GM20000 (cell line): ENCODE measurements around the gene GTPBP6.
"Not testable (repeated sequence)": the region's sequence is repeated elsewhere in the genome, so short reads cannot be mapped to it uniquely, and the experiment has no call there.

Experiments
- DNase-seq: peaks from one replicate; pipeline ENCODE4 v3.0.0; 2012; ENCODE audit warnings: low spot score
- TF ChIP-seq, protein P1 (sequence below): IDR thresholded peaks from 2 replicates; pipeline ENCODE4 v1.5.1; 2012; ENCODE audit warnings: mild to moderate bottlenecking, control low read depth; ENCODE audit errors: extremely low read depth, missing control alignments

Gene GTPBP6

DNA sequence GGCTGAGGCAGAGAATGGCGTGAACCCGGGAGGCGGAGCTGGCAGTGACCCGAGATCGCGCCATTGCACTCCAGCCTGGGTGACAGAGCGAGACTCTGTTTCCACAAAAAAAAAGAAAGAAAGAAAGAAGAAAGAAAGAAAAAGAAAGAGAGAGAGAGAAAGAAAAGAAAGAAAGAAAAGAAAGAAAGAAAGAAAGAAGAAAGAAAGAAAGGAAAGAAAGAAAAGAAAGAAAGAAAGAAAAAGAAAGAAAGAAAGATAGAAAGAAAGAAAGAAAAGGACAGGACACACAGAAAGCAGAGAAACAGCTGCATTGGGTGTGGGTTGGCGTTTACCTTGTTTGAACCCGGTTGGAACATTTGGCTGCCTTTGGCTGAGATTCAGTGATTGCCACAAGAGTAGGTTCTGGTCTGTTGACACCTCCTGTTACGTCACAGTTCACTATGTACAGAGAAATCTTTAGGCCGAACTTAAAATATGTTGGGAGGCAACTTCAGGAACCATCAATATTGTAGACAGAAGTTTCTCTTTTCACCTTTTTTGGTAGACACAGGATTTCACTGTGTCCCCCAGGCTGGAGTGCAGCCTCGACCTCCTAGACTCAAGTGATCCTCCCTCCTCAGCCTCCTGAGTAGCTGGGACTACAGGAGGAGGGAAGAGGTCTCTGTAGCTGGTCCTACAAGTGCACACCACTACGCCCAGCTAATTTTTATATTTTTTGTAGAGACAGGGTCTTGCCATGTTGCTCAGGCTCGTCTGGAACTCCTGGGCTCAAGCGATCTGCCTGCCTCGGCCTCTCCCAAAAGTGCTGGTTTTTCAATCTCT is 53.8 kb downstream of the GTPBP6 start:
- no peak for DNase-seq
- TF ChIP-seq, protein P1, sequence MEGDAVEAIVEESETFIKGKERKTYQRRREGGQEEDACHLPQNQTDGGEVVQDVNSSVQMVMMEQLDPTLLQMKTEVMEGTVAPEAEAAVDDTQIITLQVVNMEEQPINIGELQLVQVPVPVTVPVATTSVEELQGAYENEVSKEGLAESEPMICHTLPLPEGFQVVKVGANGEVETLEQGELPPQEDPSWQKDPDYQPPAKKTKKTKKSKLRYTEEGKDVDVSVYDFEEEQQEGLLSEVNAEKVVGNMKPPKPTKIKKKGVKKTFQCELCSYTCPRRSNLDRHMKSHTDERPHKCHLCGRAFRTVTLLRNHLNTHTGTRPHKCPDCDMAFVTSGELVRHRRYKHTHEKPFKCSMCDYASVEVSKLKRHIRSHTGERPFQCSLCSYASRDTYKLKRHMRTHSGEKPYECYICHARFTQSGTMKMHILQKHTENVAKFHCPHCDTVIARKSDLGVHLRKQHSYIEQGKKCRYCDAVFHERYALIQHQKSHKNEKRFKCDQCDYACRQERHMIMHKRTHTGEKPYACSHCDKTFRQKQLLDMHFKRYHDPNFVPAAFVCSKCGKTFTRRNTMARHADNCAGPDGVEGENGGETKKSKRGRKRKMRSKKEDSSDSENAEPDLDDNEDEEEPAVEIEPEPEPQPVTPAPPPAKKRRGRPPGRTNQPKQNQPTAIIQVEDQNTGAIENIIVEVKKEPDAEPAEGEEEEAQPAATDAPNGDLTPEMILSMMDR = no peak

DNA sequence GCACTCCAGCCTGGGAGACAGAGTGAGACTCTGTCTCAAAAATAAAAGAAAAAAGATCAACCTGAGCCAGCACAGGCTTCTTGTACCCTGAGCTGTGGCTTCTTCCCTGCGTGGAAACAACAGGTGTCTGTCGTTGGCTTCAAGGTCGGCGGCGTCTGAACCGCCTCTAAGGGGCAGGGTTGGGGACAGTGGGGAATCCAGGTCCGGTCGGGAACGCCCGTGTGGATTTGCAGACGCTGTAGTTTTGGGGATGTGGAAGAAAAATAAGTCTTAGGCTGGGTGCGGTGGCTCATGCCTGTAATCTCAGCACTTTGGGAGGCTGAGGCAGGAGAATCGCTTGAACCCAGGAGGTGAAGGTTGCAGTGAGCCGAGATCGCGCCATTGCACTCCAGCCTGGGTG is 54.6 kb downstream of the GTPBP6 start:
- DNase-seq = not testable (repeated sequence)

DNA sequence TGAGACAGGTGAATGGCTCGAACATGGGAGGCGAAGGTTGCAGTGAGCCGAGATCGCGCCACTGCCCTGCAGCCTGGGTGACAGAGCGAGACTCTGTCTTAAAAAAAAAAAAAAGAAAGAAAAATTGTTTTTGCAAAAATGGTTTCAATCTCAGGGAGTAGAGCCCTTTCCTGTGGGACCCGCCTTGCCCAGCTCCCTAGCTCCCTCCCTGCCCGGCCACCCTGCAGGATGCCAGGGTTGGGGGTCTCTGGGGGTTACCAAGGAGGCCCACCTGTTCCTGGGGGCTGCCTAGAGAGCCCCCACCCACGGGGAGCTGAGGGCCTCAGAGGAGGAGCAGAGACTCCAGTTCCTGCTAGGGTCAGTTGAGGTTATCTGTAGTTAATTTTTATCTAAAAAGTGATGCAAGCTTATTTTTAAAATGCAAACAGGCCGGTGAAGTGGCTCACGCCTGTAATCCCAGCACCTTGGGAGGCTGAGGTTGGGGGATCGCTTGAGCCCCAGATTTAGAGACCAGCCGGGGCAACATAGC is 56.2 kb downstream of the GTPBP6 start:
- DNase-seq = peak; percentile 63
- TF ChIP-seq, protein P1 = no peak

DNA sequence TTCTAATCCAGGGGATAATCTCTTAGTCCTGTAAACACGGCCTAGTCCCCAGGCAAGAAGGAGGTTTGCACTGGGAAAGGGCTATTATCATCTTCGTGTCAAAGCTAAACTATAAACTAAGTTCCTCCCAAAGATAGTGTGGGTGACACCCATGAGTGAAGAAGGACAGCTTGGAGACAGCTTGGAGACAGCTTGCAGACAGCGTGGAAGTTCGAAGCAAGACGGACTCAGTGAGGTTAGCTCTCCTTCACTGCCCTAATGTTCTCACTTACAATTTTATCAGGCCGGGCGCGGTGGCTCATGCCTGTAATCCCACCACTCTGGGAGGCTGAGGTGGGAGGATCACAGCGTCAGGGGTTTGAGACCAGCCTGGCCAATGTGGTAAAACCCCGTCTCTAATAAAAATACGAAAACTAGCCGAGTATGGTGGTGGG is 56.7 kb downstream of the GTPBP6 start:
- no peak for DNase-seq
- TF ChIP-seq, protein P1 = no peak

DNA sequence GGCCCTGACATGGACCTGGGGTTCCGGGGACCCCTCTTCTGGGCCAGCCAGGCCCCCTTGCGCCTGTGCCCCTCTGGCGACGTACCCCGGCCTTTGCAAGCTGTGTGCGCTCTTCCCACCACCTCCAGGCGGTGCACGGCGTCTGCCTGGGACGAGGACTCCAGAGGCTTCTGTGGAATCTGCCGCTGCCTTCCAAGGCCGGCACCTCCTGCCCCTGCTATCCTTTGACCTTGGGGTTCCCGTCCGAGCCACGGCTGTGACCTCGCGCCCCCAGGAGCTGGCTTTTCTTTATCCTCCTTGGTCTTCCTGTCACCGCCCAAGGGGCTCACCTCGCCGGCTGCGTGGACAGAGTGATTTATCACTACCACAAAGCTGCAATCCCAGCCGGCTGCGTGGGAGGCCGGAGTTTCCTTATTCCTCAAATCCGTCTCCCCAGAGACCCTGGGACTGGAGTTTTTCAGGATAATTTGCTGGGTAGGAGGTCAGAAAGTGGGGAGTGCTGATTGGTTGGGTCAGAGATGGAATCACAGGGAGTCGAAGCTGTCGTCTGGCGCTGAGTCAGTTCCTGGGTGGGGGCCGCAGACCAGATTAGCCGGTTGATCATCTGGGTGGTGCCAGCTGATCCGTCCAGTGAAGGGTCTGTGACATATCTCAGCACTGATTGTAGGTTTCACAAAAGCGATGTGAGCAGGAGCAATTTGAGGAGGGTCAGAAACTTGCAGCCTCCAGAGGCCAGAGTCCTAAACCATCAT is 57.3 kb downstream of the GTPBP6 start:
- DNase-seq = no peak
- TF ChIP-seq, protein P1 = no peak

DNA sequence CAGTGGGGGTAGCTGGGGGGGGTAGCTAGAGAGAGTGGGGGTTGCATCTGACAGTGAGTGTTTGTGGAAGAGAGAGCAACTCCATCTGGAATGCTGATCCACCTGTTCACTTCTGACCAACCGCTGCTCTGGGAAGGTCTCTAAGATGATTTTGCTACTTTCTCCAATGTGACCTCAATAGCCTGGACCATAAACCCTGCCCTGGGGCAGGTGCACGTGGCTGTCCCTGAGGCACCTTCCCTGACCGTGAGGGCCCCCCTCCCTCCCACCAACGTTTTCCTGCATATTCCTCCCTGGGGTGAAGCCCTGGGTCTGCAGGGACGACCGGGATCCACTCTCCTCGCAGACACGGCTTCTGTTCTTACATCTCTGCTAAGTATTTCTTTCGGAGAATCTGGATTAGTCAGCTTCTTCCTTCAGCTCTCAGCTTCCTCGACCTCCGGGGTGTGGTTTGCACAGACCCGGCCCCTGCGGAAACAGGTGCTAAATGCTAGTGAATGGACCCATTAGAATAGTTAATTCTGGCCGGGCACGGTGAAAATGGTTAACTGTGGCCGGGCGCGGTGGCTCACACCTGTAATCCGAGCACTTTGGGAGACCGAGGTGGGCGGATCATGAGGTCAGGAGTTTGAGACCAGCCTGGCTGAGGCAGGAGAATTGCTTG is 58.8 kb downstream of the GTPBP6 start:
- TF ChIP-seq, protein P1 = no peak
- DNase-seq = peak; percentile 33

DNA sequence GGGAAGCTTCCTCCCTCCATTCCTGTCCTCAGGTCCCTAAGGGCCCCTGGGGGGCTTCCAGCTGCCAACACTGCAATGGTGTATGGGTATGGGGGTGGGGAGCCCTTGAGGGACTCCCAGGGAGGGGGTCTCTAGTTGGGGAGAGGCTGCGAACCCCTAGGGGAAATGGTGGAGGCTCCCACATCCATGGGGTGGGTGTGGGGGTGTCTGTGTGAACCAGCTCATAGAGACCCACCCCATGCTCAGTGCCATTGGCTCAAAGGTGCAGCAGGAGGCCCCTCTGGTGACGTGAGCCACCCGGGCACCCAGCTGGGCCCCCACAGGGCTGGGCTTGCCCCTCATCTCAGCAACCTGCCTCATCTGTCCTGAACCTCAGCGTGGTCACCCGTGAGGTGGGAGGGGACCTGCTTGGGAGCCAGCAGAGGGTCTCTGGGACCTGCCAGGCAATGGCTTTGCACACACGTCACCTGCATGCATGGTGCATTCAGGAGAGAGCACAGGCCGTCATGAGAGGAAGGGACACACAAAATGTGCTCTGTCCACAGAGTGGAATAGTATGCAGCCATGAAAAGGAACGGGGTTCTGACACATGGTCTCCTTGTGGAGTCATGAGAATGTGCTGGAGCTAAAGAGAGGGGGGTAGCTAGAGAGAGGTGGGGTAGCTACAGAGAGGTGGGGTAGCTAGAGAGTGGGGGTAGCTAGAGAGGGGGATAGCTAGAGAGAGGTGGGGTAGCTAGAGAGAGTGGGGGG is 60.1 kb downstream of the GTPBP6 start:
- TF ChIP-seq, protein P1 = no peak
- DNase-seq = no peak
